GM19193 (cell line): Measurements from ENCODE around the gene CD82.

ENCODE experiments used
- POLR2A ChIP-seq: IDR thresholded peaks from 4 replicates; pipeline ENCODE4 v1.6.1; 2011; ENCODE audit not compliant: insufficient read depth, insufficient read length; ENCODE audit errors: extremely low read depth

The CD82 gene

DNA sequence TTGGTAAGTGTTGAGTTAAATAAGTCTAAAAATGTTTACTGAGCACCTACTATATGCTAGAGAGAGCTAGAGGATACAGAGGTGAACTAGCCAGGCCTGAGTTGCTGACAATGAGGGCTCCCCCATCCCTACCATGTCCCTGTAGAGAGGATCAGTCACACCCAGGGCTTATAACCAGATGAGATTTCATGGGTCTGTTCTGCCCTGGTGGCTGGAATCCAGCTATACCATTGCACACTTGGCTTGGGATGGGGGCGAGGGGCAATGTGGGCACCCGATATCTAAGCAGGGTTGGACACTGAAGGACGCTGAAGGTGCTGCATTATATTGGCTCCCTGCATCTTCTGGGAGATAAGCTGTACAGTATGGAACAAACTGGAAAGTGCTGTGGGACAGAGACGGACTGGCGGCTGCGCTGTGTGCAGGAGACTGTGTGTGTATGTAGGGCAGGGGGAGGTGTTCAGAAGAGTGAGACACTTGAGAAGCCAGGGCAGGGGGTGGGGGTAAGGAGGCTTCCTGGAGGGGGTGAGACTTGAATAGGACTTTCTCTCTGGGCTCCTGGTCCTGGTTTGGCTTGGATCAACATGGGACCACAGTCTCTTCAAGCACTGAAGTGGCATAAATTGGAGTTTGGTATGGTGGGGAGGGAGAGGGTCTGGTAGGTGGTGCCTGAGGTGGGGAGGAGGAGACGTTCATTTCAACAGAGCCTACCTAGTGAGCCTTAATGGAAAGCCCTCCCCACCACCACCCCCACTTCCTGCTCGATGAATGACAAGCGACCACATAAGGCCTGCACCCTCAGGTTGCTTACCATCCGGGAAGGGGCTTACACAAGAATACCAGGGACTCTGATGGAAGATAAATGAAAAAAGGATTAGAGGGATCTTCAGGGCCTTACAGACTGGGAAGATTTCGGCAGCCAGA lies 1.8 kb downstream of the CD82 start:
- TF ChIP-seq POLR2A = peak; percentile 7

DNA sequence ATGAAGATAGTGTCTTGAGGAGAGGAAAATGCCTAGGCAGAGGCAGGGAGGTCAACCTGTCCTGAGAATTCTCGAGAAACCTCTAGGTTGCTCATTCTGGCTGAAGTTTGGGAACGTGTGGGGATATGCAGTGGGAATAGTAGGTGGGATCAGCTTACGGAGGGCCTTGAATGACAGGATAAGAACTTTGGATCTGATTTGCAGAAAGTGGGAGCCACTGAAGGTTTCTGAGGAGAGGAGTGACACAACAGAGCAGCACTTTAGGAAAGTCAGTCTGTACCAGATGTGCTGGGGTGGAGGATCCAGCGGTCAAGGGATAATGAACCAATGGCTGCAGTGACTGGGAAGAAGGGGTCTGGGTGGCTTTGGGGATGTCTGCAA lies 2.4 kb downstream of the CD82 start:
- TF ChIP-seq POLR2A = no peak

DNA sequence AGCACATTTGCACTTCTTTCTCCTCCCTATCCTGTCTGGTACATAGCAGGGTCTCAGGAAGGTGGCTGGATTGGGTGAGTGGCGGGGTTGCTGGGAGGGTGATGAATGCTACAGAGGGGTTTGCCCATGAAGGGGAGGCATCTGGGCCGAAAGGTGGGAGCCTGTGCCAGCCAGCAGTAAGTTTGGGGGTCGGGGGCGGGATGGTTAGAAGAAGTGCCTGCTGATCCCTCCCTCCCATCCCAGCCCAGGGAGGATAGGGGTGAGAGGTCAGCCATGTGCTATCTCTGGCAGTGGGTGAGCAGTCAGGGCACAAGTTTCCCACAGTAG lies 2.8 kb downstream of the CD82 start:
- TF ChIP-seq POLR2A = peak; percentile 45

DNA sequence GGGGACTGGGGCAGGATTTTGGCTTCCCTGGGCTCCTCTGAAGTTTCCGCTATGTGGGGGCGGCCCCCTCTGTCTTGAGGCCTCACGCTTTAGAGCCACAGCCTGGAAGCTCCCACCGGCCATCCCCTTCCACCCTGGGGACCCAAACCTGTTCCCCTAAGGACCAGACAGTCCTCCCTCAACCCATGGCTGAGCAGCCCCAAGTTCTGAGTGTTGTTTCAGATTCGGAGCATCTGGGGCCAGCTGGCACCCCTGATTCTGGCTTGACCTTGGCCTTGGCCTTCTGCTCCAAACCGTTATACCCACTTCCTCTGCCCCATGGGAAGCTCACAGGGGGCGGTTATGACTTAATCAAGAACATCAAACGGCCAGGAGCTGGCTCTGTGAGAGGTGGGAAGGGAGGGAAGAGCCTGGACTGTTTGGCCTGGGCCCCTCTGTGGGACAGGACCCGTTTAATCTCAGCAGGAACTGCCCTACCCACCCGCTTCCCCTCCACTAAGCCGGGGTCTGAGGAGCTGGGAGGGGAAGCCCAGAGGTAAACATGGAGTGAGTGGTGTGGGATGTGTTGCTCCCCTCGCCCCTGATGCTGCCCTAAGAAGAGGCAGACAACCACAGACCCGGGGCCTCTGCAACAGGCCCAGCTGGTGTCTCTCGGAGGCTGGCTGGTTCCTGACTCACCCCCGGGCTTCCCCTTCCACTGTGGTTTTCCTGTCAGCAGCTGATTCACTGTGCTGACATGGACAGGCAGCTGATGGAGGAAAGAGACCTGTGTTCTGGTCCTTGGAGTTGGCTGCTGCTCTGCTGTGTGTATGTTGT lies 3.4 kb downstream of the CD82 start:
- peak; percentile 51 for TF ChIP-seq POLR2A

DNA sequence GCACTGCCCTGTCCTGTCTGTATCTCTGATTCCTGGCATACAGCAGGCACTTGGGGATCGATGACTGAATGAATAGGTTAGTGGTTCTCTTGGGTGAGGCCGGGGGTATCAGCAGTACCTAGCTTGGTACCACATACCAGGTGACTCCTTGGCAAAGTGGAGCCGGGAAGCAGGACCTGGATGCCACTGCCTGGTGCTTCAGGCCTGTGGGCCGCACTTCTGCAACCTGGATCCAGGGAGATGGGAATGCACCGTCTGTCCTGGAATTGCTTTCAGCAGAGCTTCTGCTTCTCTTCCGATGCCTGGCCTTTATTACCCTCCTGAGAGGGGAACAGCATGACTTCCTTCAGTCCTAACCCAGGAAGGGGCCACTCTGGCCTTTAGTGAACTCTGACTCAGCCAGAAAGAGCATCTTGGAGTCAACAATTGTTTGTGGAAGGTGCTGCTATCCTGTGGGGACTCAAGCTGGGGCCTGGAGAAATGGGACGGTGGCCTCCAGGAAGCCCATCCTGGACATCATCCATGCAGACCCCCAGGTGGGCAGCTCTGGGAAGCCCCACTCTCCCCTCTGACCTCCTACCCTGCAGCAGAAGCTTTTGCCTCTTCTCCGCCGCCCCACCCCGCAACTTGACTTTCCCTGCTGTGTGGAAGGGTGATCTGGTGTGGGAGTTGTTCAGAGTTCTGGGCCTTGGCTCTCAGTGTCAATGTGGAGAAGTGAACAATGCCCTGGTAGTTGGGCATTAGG lies 5.1 kb downstream of the CD82 start:
- TF ChIP-seq POLR2A = no peak

DNA sequence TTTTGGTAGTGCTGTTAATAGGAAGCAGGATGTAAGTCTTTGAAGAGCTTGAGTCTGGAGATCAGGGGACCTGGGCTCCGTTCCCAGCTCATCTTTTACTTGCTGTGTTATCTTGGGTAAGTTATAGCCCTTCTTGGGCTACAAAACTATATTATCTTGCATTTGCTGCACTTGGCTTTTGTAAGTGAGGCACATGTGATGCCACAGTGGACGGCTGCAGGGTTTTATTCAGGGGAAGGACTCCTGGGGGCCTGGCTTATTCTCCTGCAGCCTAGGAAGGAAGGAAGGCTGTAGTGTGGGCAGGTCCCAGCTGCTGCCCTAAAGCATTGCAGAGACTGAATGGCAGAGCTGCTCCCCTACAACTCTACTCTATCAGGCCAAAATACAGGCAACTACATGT lies 6.4 kb downstream of the CD82 start:
- no peak for TF ChIP-seq POLR2A

DNA sequence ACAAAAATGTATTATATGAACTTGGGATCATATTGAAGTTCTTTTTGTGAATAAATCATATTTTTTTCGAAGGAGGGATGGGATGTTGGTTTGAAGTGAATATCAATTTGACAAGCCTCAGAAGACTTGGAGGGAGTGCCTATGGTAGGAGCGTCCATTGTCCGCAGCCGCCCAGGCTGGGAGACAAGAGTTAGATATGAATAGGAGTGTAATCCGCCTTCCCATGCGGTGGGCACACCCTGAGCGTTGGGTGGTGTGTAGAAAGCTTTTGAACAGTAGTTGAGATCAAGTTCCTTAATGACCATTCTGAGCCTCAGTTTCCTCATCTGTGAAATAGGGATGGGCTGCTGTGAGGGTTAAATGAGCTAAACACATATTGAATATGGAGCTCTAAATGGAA lies 7.0 kb downstream of the CD82 start:
- TF ChIP-seq POLR2A = no peak

DNA sequence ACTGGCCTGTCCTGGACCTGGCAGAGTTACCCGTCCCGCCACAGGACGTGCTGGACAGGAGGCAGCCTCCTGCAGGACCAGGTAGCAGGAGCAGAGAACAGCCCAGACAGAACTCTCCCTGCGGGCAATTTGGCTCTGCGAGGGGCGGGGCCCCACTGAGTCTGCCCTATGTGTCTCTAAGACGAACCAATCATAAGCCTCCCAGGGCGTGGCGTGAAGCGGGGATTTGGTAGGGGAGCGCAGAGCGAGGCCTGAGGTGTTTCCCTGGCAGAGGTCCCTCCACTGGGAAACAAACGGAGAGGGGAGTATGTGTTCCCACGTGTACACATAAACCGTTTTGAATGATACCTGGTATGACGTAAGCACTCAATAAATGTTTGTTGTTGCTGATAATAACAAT lies 7.4 kb downstream of the CD82 start:
- TF ChIP-seq POLR2A = no peak

DNA sequence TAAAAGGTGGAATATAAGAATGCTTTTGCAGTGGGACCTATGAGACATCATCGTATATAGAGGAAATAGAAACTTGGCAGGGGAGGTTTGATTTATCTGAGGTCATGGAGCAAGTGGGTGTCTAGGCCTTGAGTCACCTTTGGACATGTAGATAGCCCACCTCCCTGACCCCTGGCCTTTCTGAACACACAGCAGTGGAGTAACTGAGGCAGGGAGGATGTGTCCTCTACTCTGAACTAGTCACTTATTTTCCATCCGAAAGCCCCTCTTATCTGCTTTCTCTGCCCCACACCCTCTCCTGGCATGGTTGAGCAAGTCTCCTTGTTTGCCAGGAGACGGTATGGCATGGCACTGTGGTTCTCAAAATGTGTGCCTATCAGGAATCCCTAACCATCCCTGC lies 7.9 kb downstream of the CD82 start:
- TF ChIP-seq POLR2A = no peak

DNA sequence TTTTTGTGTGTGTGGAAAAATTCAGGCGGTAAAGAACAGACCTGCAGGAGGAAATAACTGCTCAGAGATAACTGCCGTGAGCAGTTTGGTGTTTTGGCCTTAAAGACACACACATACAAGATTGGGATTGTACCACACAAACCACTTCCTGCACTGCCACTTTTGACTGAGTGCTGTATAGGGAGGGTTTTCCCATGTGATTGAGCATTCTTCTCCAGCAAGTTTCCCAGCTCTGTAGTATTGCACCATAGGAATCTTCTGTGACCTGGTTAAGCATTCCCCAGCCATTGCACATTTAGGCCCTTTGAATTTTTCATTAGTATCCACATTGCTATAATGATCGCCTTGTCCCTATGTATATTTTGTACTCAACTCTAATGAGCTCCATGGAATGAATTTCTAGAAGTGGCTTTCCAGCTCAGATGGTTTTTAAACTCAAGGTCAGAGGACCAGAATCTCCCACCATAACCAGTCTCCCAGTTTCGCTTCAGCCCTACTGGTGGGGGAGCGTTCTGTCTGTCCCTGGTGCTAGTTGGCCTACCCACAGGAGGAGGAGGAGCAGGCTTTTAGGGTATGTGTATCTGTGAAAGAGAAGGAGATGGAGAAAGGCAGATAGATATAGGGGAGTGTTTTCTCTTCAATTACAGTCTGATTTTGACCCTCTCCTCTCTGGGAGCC lies 9.3 kb downstream of the CD82 start:
- no peak for TF ChIP-seq POLR2A

DNA sequence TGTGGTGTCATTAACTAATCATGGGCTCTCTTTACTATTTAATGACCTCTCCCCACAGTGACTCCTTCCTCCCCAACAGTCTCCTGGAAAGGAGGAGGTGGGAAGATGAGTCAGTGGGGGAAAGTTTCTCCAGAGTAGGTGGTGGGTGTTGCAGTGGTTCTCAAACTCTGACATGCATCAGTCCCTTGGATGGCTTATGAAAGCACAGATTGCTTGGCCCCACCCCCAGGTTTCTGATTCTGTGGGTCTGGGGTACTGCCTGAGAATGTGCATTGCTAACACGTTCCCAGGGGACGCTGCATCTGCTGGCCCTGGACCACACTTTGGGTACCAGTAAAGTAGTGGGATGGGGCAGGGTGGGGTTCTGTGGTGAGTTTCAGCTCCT lies 9.8 kb downstream of the CD82 start:
- no peak for TF ChIP-seq POLR2A

DNA sequence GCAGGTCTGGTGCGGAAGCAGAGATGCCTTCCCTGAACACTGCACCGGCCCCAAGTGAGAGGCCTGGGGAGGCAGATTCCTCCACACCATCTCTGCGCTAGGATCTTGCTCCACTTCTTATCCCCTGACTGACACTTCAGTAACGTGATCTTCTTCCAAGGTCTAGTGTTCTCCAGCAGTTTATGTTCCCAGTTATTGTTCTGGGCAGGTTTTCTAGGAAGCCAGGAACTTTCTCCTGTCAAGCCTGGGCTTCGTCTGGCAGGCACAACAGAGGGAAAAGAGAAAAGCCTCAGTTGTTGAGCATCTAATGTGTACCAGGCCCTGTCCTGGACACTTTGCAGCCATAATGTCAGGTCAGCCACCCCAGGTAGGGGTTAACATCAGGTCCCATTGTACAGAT lies 10.5 kb downstream of the CD82 start:
- no peak for TF ChIP-seq POLR2A

DNA sequence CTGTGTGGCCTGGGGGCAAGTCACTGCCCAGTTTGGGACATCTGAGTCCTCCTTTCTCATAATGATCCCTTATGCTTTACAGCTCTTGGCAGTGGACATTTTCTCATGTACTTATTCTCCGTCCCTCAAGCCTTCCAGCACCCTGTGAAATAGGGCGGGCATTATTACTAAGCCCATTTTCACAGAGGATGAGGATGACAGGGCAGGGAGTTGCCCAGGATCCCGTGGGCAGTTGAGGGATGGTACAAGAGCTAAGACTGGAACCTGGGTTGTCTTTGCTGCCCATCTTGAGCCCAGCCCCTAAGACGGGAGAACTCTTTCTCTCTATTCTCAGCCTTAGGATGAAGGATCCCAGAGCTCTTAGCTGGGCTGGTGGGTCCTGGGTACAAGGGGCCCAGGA lies 11.2 kb downstream of the CD82 start:
- TF ChIP-seq POLR2A = no peak

DNA sequence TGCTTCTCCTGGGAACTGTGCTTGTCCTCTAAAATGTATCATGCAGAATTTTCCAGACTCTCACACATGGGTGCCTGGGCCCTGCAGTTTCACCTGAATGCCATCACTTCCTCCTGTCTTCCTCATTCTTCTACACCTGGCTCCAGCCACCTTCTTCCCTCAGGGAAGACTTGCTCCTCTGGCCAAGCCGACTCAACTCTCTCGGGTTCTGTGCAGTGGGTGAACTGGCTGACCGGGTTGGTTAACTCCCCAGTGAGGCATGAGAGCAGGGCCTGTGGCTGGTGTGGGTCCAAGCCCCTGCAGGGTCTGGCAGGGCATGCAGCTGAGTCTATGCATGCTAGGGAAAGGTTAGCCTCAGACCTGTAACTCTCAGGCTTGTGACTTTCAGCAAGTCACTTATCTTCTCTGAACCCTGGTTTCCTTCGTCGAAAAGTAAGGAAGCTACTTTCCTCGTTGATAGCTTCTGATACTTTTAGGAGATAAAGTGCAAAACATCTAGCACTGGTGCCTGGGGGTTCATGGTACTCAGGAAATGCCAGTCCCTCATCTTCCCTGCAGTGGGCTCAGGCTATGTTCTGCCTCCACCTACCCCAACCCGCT lies 11.9 kb downstream of the CD82 start:
- no peak for TF ChIP-seq POLR2A
